OCI-LY7 (cell line): ENCODE data around the gene RSPH6A.

Experiments
- EZH2phosphoT487 ChIP-seq: fragments of 200-600 bp; sonication (generic); IDR thresholded peaks from 2 replicates; pipeline ENCODE4 v1.6.1; 2018; ENCODE audit warnings: low read depth, borderline replicate concordance, mild to moderate bottlenecking, mixed run types, antibody characterized with exemption, low read length, moderate library complexity, mixed read lengths
- TF ChIP-seq, protein P1 (sequence below): fragments of 200-600 bp; sonication (generic); conservative IDR thresholded peaks from 2 replicates; pipeline ENCODE4 v1.5.1; 2014; ENCODE audit warnings: mild to moderate bottlenecking, antibody characterized with exemption, low read length, moderate library complexity, mixed read lengths

DNA sequence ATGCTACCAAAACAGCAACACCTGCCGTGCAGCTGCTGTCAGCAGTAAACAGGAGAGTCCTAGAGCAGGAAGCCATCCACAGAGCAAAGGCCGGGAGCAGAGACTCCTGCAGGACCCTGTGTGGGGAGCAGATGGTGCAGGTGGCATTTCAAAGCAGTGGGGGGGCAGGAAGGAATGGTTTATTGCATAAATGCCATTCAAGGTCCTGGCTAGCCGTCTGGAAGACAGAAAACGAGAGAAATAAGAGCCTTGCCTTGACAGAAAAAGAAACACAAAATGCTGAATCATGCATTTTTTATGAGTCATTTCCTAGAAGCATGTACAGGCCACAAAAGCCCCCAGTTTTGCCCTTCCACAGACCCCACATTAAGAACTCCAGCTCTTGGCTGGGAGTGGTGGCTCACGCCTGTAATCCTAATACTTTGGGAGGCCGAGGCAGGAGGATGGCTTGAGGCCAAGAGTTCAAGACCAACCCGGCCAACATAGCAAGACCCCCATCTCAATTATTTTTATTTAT, 5.4 kb downstream of the RSPH6A start:
- TF ChIP-seq, protein P1, sequence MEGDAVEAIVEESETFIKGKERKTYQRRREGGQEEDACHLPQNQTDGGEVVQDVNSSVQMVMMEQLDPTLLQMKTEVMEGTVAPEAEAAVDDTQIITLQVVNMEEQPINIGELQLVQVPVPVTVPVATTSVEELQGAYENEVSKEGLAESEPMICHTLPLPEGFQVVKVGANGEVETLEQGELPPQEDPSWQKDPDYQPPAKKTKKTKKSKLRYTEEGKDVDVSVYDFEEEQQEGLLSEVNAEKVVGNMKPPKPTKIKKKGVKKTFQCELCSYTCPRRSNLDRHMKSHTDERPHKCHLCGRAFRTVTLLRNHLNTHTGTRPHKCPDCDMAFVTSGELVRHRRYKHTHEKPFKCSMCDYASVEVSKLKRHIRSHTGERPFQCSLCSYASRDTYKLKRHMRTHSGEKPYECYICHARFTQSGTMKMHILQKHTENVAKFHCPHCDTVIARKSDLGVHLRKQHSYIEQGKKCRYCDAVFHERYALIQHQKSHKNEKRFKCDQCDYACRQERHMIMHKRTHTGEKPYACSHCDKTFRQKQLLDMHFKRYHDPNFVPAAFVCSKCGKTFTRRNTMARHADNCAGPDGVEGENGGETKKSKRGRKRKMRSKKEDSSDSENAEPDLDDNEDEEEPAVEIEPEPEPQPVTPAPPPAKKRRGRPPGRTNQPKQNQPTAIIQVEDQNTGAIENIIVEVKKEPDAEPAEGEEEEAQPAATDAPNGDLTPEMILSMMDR, result no peak
- TF ChIP-seq EZH2phosphoT487, result no peak
